ENCODE measurements around the gene PRKD3. TPM values are rescaled to one million over a fixed set of nuclear protein-coding genes. Genes with fewer than 3 reads are reported as not detected.

The PRKD3 gene
- total RNA-seq, 2 experiments from 2014 or later = 40.5 to 44.1 TPM

DNA sequence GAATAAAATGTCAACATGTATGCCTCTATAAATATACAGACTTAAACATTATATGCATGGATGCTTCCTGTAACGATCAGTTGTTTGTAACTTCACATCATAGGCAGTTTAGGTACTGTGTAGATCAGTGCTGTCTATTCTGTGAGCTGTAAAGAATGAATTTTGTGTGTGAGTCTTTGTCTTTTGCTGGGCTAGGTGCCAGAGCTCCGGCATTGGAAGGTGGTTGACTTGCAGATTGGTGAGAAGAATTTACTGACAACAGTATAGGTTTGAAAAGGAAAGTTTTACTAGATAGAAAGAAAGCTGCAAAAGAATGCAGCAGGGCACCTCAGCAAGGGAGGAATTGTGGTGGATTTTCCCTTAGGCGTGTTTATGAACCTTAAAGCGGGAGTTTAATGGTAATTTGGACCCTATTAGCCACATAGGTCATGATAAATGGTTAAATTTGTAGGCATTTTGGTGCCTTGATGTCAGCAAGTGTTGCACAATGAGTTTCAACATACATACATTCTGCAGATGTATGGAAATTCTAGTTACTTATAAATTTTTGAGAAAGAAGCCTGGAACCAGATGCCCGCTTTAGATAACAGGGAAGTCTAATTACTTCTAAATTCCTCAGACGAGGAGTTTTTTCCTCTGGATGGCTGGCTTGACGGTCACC, 13.1 kb upstream of the PRKD3 start:
- intact Hi-C loops (cut with DNase I, micrococcal nuclease) = no loop called here
- no peaks in the 10 kb centered on the region for H3K4me1 Mint-ChIP-seq (ENCODE audit: low read depth)
- ChIA-PET CTCF (interaction anchor here (1.1 to 2.3 kb wide), 2 partner anchors 12 to 14 kb away, joined by 4 to 13 read pairs; no protein-coding TSS in a partner anchor), POLR2A (no interaction called here)
- no peak overlapping the region for H3K27ac Mint-ChIP-seq
- no peaks in the 10 kb centered on the region for H3K9me3 Mint-ChIP-seq
- H3K27ac ChIP-seq (ENCODE audit: low read depth in 1 of 2, low read length in 2 of 2) = no peak overlapping the region
- H3K27me3 Mint-ChIP-seq = no peaks in the 10 kb centered on the region
- H3K27me3 ChIP-seq (ENCODE audit: control insufficient read depth in 1 of 2, insufficient read depth in 2 of 2, low read length in 2 of 2) = no peaks in the 10 kb centered on the region
- no peak overlapping the region for H3K4me3 Mint-ChIP-seq
- no peak overlapping the region for H3K4me3 ChIP-seq (ENCODE audit: low read length)
- H3K36me3 ChIP-seq (ENCODE audit: insufficient read depth, low read length) = no peaks in the 10 kb centered on the region
- no peak for TF ChIP-seq CTCF (IDR thresholded peaks at IDR 0.05)
- no peaks in the 10 kb centered on the region for H3K36me3 Mint-ChIP-seq (ENCODE audit: low read depth)
- DNase-seq (no peak), ATAC-seq (ENCODE audit: poor library complexity) (no peak)
- H3K4me1 ChIP-seq (ENCODE audit: insufficient read depth, low read length) = no peaks in the 10 kb centered on the region
- H3K9me3 ChIP-seq (ENCODE audit: control insufficient read depth in 1 of 2, insufficient read depth in 1 of 2, low read length in 2 of 2) = no peaks in the 10 kb centered on the region

DNA sequence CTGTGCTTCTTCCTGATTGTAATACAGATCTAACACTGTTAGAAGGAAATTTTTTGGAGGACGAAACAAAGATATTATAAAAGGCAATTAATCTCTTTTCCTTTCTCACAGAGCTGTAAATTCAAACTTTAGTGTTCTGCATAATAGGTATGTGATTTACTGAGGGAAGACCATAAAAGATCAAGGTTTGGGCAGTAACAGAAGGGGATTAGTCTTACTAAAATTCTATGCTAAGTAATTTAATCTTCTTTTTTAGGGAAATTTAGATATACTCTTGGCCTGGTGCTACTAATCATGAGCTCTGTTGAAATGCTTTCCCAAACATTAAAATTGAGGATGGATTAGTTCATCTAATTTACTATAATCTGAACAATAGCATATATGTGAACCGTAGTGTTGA, 11.0 kb upstream of the PRKD3 start:
- Histone ChIP-seq H3K27me3 (ENCODE audit: control insufficient read depth in 1 of 2, insufficient read depth in 2 of 2, low read length in 2 of 2) (no peaks in the 10 kb centered on the region), H3K9me3 (ENCODE audit: control insufficient read depth in 1 of 2, insufficient read depth in 1 of 2, low read length in 2 of 2) (no peaks in the 10 kb centered on the region), H3K4me1 (ENCODE audit: insufficient read depth, low read length) (no peaks in the 10 kb centered on the region), H3K4me3 (ENCODE audit: low read length) (no peak overlapping the region), H3K36me3 (ENCODE audit: insufficient read depth, low read length) (no peaks in the 10 kb centered on the region), H3K27ac (ENCODE audit: low read depth in 1 of 2, low read length in 2 of 2) (no peak overlapping the region)
- Mint-ChIP-seq H3K27ac (no peak overlapping the region), H3K4me3 (no peak overlapping the region), H3K4me1 (ENCODE audit: low read depth) (no peaks in the 10 kb centered on the region), H3K27me3 (no peaks in the 10 kb centered on the region), H3K9me3 (no peaks in the 10 kb centered on the region), H3K36me3 (ENCODE audit: low read depth) (no peaks in the 10 kb centered on the region)
- no peak for TF ChIP-seq CTCF (IDR thresholded peaks at IDR 0.05)
- intact Hi-C loops (cut with DNase I, micrococcal nuclease) = no loop called here
- CTCF ChIA-PET = interaction anchor here (2.3 kb wide), 1 partner anchor 16 kb away, joined by 13 read pairs; no protein-coding TSS in a partner anchor
- DNase-seq (no peak), ATAC-seq (ENCODE audit: poor library complexity) (no peak)
- POLR2A ChIA-PET = no interaction called here

DNA sequence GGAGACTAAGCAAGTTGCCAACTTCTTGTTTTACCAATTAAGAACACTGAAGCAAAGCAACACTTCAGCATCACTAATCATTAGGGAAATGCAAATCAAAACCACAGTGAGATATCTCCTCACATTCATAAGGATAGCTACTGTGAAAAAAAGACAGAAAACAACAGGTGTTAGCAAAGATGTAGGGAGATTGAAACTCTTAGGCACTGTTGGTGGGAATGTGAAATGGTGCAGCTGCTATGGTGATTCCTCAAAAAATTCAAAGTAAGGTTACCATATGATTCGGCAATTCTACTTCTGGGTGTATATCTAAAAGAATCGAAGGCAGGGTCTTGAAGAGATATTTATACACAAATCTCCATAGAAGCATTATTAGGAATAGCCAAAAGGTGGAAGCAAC, 8.6 kb upstream of the PRKD3 start:
- Mint-ChIP-seq H3K36me3 (ENCODE audit: low read depth) (no peaks in the 10 kb centered on the region), H3K4me3 (no peak overlapping the region), H3K27ac (no peak overlapping the region), H3K9me3 (no peaks in the 10 kb centered on the region), H3K4me1 (ENCODE audit: low read depth) (no peaks in the 10 kb centered on the region), H3K27me3 (no peaks in the 10 kb centered on the region)
- no peak for ATAC-seq (ENCODE audit: poor library complexity)
- CTCF ChIA-PET = interaction anchor here (0.5 kb wide), 1 partner anchor 1034 kb away, joined by 3 read pairs; no protein-coding TSS in a partner anchor
- no peaks in the 10 kb centered on the region for H3K36me3 ChIP-seq (ENCODE audit: insufficient read depth, low read length)
- DNase-seq = no peak
- no peak for TF ChIP-seq CTCF (IDR thresholded peaks at IDR 0.05)
- H3K9me3 ChIP-seq (ENCODE audit: control insufficient read depth in 1 of 2, insufficient read depth in 1 of 2, low read length in 2 of 2) = no peaks in the 10 kb centered on the region
- no peak overlapping the region for H3K4me3 ChIP-seq (ENCODE audit: low read length)
- no peaks in the 10 kb centered on the region for H3K4me1 ChIP-seq (ENCODE audit: insufficient read depth, low read length)
- POLR2A ChIA-PET = no interaction called here
- intact Hi-C loops (cut with DNase I, micrococcal nuclease) = no loop called here
- H3K27me3 ChIP-seq (ENCODE audit: control insufficient read depth in 1 of 2, insufficient read depth in 2 of 2, low read length in 2 of 2) = peaks cover 0 to 7% of the 10 kb centered on the region in 2 experiments
- H3K27ac ChIP-seq (ENCODE audit: low read depth in 1 of 2, low read length in 2 of 2) = no peak overlapping the region
